Hematopoietic multipotent progenitor cell (in vitro differentiated cells): ENCODE measurements around the gene KNTC1. TPM values are rescaled to one million over a fixed set of nuclear protein-coding genes. Genes with fewer than 3 reads are reported as not detected.
"Not testable (repeated sequence)": the region's sequence is repeated elsewhere in the genome, so short reads cannot be mapped to it uniquely, and the experiment has no call there.

Experiments
- DNase-seq, 3 donors: peaks; one replicate each; pipeline ENCODE4 v3.0.0-alpha.2; 2011 to 2015; ENCODE audit warnings: low read depth in 2 of 3, low spot score in 2 of 3
- total RNA-seq: library from RNA; depleted of rRNA; stranded (reverse); fragments of >200 nt; gene quantifications from one replicate; pipeline ENCODE4 v1.2.3, GENCODE V29; 2012

Gene KNTC1
- total RNA-seq, 1 donor: 24.8 TPM

DNA sequence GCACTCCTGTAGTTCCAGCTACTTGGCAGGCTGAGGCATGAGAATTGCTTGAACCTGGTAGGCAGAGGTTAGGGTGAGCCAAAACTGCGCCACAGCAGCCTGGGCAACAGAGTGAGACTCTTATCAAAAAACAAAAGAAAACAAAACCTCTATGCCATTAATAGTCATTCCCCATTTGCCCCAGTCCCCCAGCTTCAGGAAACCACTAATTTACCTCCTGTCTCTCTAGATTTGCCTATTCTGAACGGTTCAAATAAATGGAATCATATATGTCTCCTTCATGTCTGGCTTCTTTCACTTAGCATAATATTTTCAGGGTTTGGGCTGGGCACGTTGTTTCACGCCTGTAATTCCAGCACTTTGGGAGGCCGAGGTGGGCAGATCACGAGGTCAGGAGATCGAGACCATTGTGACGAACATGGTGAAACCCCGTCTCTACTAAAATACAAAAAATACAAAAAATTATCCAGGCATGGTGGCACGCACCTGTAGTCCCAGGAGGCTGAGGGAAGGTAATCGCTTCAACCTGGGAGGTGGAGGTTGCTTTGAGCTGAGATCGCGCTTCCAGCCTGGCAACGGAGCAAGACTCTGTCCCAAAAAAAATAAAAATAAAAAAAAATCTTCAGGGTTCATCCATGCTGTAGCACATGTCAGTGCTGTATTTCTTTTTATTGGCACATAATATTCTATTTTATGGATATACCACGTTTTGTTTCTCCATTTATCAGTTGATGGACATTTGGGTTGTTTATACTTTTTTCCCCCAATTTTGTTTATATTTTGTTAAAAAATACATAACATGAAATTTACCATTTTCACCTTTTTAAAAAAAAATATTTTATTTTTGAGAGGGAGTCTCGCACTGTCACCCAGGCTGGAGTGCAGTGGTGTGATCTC, 31.9 kb downstream of the KNTC1 start:
- no peak for DNase-seq

DNA sequence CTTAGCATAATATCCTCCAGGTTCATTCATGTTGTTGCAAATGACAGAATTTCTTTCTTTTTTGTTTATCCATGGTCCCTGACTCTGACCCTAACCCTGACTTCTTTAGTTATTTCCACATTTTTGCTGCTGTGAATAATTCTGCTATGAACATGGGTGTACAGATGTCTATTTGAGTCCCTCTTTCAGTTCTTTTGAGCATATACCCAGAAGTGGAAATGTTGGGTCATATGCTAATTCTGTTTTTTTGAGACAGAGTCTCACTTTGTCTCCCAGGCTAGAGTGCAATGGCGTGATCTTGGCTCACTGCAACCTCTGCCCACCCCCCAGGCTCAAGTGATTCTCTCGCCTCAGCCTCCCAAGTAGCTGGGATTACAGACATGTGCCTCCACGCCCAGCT, 33.1 kb downstream of the KNTC1 start:
- no peak for DNase-seq

DNA sequence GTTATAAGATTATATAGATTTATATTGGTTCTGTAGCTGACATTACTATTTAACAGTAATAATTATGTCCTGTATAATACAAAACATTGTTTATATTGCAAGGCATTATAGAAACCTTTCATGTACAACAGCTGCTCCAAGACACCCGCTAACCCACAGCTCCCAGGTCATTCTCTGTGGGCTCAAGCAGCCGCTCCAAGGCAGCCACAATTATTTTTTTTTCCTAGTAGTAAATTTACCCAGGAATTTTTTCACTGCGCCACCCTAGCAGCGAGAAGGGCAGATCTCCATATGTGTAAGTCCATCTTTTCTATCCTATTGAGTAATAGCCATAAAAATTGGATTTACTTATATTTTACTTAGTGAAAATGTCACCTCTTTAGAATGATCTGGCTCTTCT, 36.3 kb downstream of the KNTC1 start:
- DNase-seq: no peak

- not testable (repeated sequence) for DNase-seq
Measured at GRCh38 chr12:122566816-122567215, 39.8 kb downstream of the KNTC1 start.

DNA sequence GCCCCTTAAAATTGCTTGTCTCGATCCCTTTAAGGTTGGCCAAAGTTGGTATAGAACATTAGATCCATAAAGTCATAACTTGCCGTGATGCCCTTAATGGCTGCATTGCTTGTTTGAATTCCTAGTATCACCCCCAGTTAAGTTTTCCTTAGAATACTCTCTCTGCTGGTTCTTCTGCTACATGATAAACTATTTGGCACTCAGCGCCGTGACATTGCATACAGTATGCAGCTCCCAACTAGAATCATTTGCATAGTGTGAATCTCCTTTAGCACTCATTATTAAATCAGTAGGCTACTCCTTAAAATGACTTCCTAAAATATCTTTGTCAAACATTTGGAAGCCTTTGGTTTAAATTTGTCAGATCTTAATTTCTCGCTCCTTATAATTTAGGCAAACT, 42.2 kb downstream of the KNTC1 start:
- DNase-seq: no peak

- DNase-seq: not testable (repeated sequence)
Measured at GRCh38 chr12:122570006-122570405, 43.0 kb downstream of the KNTC1 start.

DNA sequence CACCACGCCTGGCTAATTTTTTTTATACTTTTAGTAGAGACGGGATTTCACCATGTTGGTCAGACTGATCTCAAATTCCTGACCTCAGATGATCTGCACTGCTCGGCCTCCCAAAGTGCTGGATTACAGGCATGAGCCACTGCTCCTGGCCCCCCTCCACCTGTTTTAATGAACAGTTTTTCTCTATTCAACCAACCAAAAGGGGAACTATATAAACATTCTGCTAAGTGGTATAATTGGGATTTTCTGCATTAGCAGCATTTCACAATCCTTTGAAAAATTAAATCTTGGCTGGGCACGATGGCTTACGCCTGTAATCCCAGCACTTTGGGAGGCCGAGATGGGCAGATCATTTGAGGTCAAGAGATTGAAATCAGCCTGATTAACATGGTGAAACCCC, 44.8 kb downstream of the KNTC1 start:
- DNase-seq: no peak

DNA sequence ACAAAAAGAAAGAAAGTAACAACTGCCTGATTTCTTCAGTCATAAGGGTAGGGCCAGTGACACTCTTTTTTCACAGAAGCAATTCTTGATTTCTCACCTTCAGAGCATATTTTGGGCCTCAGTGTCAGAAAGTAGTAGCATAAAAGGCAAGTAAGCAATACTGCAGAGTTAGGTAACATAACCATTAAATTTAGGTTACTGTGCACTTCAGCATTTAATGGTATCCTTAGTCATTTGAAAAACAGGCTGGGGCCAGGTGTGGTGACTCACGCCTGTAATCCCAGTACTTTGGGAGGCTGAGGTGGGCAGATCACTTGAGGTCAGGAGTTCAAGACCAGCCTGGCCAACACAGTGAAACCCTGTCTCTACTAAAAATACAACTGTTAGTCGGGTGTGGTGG, 56.2 kb downstream of the KNTC1 start:
- DNase-seq: not testable (repeated sequence)

DNA sequence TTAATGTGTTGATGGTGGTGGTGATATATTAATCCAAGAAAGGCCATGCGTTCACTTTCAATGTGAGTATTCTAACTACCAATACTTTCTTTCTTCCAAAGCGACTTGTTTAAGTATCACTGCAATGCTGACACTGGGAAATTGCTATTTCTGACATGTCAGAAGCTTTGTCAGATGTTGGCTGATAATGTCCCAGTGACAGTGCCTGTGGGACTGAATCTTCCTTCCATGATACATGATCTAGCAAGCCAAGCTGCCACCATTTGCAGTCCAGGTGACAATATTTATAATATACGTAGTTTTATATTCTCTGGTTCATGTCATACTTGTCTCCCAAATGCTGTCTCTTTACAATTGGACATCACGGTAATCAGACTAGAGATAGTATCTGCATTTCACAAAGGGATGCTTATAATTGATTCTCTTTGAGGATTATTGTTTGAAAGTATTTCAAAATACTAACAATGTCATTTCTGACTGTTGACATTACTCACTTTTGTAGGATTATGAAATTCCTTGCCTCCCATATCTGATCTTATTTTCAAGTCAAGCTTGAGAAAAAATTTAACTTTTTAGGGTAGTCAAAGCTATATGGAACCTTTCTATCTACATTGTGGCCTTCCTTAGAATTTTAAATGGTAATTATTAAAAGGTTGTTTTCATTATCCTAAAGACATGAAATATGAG, 57.3 kb downstream of the KNTC1 start:
- DNase-seq: no peak

GRCh38 chr12:122590990-122591389, 63.9 kb downstream of the KNTC1 start:
- no peak for DNase-seq

- DNase-seq: not testable (repeated sequence)
Measured at GRCh38 chr12:122591966-122592365, 64.9 kb downstream of the KNTC1 start.

GRCh38 chr12:122592543-122592942, 65.5 kb downstream of the KNTC1 start:
- not testable (repeated sequence) for DNase-seq

- DNase-seq: no peak
Measured at GRCh38 chr12:122593910-122594309, 66.9 kb downstream of the KNTC1 start.

DNA sequence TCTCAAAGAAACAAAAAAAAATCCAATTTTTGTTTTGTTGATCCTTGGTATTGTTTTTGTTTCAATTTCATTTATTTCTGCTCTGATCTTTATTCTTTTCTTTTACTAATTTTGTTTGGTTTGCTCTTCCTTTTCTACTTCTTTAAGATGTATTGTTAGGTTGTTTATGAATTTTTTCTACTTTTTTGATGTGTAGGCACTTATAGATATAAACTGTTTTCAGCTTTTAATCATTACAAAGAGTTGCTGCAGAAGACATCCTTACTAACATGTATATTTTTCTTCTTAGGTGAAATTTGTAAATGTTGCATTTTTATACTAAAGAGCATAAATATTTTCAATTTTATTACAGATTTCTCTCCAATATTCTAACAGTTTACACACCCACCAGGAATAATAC, 69.8 kb downstream of the KNTC1 start:
- DNase-seq: no peak

DNA sequence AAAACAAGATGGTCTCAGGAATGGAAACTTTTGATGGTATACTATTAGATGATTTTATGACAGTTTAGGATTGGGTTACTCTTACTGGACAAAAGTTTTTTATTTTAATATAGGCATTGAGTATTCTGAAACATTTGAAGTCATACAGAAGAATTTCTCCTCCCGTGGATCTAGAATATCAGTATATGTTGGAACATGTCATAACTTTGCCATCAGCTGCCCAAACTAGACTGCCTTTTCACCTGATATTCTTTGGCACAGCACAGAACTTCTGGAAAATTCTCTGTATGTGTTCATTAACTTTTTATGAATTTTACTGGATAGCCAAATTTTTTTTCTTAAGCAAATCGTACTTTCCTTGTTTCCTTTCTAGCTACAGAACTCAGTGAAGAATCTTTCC, 75.4 kb downstream of the KNTC1 start:
- DNase-seq: no peak

GRCh38 chr12:122604993-122605392, 77.9 kb downstream of the KNTC1 start:
- no peak for DNase-seq

GRCh38 chr12:122609732-122610131, 82.7 kb downstream of the KNTC1 start:
- DNase-seq: no peak

DNA sequence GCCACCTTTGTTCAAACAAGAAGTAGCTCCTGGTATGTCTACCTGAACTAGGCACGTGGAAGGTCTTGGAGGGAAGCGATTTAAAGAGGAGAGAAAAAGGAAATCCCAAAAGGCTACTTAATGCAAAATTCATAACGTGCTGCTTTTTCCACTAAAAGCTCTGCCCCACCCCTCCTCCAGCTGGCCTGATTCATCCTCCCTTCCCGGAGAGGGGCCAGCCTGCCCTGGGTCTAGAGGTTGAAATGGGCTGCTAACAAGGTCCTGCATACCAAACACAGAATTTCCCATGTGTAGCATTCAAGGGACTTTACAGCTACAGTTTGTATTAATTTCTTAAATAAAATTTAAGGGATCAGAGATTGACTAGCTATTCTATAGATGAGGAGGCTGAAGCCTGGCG, 83.2 kb downstream of the KNTC1 start:
- no peak for DNase-seq

DNA sequence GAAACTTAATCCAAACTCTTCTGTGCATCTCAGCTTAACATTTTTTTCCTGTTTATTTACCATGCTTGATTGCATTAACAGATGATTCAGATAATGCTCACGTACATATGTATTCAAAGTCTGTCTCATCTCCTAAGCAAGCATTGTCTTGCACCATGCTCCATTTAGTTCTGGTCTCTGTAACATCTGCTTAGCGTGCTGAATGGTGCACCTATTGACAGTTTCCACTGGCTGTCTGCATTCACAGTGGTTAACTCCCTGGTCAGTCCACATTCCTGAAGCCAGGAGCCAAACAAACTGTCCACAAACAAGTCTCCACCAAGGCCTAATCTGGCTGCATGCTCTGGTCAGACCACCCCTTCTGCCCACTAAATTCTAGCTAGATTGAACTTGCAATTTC, 83.9 kb downstream of the KNTC1 start:
- DNase-seq: no peak

- DNase-seq: no peak
Measured at GRCh38 chr12:122614839-122615238, 87.8 kb downstream of the KNTC1 start.

- DNase-seq: no peak
Measured at GRCh38 chr12:122615780-122616179, 88.7 kb downstream of the KNTC1 start.

- DNase-seq: no peak
Measured at GRCh38 chr12:122635471-122635870, 108.4 kb downstream of the KNTC1 start.
